Raji (cell line): ENCODE data around the gene ADGRV1.

Source experiments
- POLR2A ChIP-seq: IDR thresholded peaks from 2 replicates; pipeline ENCODE4 v1.6.1; 2011; ENCODE audit warnings: low read depth, low read length, control low read depth; ENCODE audit not compliant: insufficient read depth

ADGRV1 gene

DNA sequence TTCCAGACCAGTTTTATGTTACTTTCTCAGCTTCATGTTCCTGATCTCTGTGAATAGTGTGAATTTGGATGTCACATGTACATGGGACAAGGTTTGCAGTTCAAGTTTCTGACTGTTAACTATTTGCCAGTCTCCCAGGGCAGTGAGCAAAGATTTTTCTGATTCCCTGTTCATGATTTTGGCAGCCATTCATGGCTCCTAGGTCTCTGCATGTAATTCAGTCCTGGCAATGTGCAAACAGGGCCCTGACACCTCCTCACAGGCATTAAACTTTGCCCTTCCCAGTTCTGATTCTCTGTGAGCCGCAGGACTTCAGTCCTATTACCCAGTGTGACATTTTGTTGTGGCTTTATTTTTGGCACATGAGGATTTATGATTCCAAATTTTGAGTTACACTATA lies 474.8 kb downstream of the ADGRV1 start:
- TF ChIP-seq POLR2A: no peak

- TF ChIP-seq POLR2A: no peak
Measured at GRCh38 chr5:91038180-91038808, 479.7 kb downstream of the ADGRV1 start.

DNA sequence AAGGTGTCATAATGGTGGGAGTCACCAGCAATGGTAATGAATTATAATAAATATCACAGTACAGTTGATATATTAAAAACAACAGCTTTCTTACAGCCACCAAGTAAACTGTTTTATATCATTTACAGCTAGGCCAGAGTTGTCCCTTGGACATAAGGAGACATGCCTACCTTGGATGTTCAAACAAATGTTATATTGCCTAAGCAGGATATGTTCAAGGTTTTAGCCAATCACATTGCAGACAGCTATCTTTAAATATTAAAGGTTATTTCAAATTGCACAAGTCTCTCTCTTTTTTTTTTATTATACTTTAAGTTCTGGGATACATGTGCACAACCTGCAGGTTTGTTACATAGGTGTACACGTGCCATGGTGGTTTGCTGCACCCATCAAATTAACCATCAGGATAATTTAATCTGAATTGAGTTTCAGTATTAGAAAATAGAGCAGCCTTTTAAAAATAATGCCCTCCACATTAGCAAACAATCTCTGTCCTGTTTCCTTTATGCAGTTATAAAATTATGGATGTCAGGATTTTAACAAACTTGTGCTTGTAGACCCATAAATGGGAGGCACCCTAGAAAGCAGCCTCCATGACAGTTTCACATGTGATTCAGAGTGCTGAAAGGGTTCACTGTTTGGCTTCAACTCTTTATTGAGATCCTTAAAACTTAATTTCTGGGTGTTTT lies 483.8 kb downstream of the ADGRV1 start:
- TF ChIP-seq POLR2A: no peak

DNA sequence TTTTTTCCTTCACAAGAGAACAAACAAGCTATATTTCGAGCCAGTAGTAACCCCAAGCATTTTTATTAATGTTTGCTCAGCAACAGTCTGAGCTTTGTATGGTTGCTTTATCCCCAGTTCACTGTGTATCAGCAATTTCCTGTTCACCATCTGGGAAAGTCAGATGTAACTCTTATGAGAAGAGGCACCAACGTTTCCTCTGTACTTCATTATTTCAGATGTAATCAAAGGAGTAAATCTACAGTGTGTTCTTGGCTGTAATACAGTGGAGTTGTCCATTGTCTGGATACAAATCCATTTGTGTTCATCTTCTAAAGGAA lies 484.3 kb downstream of the ADGRV1 start:
- no peak for TF ChIP-seq POLR2A

- no peak for TF ChIP-seq POLR2A
Measured at GRCh38 chr5:91048073-91048472, 489.5 kb downstream of the ADGRV1 start.

DNA sequence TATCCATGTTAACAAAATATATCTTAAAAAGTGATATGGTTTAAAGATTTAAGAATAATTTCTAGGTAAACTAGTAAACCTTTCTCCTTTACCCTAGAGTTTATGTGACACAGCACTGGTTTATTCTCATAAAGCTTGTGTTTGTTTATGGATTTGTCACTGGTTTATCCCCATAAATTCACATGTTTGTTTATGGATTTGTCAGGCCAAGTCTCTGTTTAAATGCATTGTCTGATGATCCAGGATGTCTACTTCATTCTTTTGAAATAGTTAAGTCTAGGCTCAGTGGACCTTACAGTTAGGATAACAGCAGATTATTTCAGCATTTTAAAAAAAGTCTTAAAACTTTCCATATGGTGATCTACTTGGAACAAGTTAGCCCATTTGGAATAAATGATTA lies 490.5 kb downstream of the ADGRV1 start:
- TF ChIP-seq POLR2A: no peak

DNA sequence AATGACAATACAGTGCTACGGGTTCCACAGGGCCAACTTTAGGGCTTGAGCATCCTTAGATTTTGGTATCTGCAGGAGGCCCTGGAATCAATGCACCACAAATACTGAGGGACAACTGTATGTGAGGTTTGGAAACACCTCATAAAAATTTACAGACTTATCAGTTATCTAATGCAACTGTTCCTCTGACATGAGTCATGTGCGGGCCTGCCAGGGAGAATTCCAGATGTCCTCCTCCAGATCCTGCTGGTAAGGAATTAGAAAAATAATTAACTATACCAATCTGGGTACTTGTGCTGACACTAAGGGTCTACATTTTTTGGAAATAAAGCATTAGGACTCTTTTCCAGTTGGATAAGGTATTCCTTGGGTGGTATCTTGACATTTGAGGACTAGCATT lies 491.2 kb downstream of the ADGRV1 start:
- no peak for TF ChIP-seq POLR2A

DNA sequence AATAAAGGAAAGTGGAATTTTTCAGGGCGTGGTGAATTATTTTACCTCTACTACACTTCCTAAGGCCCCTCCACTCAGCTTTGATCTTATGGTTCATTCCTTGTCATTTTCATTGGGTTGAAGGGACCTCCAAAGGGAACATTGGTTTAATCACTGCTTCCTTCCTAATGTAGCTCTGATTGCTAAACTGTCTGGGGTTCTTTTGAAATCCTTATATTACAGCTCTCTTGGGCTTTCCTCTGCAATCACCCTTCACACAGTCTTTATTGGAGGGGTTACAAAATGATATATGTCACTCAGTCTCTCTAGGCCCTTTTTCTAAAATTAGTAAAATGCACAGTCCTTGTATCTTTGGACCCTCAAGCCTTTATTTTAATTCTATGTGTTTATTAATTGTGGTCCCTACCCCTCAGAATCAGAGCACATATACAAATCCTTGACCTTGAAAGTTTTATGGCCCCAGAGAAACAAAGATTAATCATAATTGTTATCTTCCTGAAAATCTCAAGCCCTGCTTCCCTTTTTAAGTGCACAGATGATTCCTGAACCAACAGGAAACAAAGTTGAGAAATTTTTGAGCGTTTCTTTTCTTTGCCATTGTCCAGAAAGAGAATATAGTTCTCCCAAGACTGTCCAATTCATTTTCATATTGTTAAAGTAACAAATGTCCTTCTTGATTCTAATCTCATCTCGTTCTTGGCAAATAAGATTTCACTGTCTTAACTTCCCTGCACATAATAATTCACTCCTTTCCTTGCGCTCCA lies 494.6 kb downstream of the ADGRV1 start:
- no peak for TF ChIP-seq POLR2A

DNA sequence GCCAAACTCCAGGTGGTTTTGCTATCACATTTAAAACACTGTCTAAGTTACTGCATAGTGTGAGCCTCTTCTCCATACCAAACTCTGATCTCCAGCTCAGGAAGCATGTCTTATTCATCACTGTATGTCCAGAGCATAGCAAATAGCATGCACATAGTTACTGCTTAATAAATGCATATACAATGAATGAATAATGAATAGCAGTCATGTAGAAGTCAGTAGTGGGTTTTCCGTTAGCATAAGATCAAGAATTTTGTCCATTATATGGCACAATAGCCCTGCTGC lies 495.1 kb downstream of the ADGRV1 start:
- TF ChIP-seq POLR2A: no peak

DNA sequence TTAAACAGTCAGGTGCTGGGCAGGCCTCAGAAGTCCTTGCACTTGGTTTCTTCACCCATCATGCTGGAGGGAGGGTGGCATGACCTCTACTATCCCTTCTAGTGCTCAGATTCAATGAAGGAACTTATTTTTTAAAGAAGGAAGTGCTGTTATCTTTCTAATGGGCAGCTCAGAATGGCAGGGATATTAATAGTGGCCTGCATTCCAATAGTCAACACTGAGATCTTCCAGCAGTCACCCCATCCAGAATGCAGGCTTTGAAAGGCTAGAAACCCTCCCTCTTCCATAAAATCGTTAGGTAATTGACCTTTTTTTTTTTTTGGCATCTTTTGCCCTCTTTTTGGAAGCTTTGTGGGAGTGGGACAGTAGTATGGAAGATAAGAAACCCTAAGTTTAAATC lies 499.6 kb downstream of the ADGRV1 start:
- no peak for TF ChIP-seq POLR2A

GRCh38 chr5:91058575-91058974 lies 500.0 kb downstream of the ADGRV1 start:
- TF ChIP-seq POLR2A: no peak

- no peak for TF ChIP-seq POLR2A
Measured at GRCh38 chr5:91059409-91059808, 500.8 kb downstream of the ADGRV1 start.

GRCh38 chr5:91061094-91061493 lies 502.5 kb downstream of the ADGRV1 start:
- TF ChIP-seq POLR2A: no peak

GRCh38 chr5:91061946-91062562 lies 503.5 kb downstream of the ADGRV1 start:
- no peak for TF ChIP-seq POLR2A

DNA sequence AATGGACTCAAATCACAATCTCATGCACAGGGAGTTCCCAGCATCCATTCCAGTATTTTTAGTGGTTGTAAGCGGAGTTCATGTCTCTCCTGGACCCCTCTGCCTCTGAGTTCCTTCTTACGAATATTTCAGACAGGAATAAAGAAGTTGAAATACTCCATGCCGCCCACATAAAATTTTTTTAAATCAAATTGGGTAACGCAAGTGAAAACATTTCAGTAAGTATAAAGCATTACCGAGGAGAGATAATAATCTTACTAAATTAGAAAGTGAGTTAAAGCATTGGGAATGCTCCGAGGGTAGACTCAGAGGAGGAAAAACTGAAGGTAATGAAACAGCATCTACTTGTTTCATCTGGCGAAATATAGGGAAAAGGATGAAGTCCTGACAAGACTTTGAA lies 506.9 kb downstream of the ADGRV1 start:
- TF ChIP-seq POLR2A: no peak

GRCh38 chr5:91069364-91069763 lies 510.8 kb downstream of the ADGRV1 start:
- no peak for TF ChIP-seq POLR2A

DNA sequence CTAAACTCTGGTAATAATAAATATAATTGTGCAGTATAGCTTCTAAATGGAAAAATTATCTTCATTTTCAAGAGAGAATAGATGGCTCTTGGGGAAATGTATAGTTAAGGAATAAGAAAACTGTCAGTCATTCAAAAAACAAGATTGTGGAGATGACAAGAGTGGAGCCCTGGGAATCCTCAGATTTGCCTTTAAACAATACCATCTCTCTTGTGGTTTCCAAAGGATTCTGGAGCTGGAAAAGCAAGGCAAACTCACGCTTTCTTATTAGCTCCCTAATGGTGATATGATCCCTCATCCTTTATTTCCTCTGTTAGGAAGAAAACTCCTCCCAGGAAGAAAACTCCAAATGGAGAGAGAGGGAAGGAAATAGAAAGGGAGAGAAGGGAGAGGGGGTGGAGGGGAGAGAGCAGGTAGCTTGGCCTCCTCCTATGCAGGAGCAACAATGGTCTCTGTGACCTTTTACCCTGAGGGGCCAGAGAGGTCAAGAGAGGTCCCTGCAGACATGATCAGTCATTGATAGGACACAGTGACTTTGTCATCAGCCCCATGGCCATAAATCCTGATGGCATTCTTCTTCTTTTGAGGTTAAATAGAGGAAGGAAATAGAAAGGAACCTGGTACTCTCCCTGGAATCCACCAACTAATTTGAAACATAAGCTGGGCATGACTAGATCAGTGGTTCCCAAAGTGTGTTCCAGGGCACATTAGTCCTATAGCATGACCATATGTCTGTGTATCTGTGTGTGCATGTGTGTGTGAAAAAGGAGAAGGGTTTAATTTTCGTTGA lies 512.4 kb downstream of the ADGRV1 start:
- TF ChIP-seq POLR2A: no peak
